Esophagus (tissue), 2 donors: ENCODE measurements around the gene CCNQ. TPM values are rescaled to one million over a fixed set of nuclear protein-coding genes. Genes with fewer than 3 reads are reported as not detected.

Experiments
- H3K27ac ChIP-seq, 2 donors: one replicate each; pipeline ENCODE4 v1.5.1; 2013; ENCODE audit warnings: low read depth in 2 of 2, mild to moderate bottlenecking in 2 of 2, inconsistent platforms in 1 of 2, low read length in 1 of 2, moderate library complexity in 1 of 2
- H3K27me3 ChIP-seq, 2 donors: one replicate each; pipeline ENCODE4 v1.6.1; 2013; ENCODE audit warnings: low read length in 2 of 2, control low read depth in 1 of 2, mild to moderate bottlenecking in 1 of 2; ENCODE audit not compliant: insufficient read depth in 2 of 2, control insufficient read depth in 1 of 2
- H3K36me3 ChIP-seq, 2 donors: one replicate each; pipeline ENCODE4 v1.6.1; 2013; ENCODE audit warnings: low read length in 1 of 2; ENCODE audit not compliant: control insufficient read depth in 2 of 2, insufficient read depth in 2 of 2
- H3K4me1 ChIP-seq, 2 donors: one replicate each; pipeline ENCODE4 v1.6.1; 2013; ENCODE audit warnings: low read length in 1 of 2; ENCODE audit not compliant: control insufficient read depth in 2 of 2, insufficient read depth in 2 of 2
- H3K4me3 ChIP-seq, 2 donors: one replicate each; pipeline ENCODE4 v1.5.1; 2013; ENCODE audit warnings: low read length in 2 of 2, mild to moderate bottlenecking in 2 of 2, low read depth in 1 of 2, moderate library complexity in 1 of 2
- H3K9me3 ChIP-seq, 2 donors: one replicate each; pipeline ENCODE4 v1.6.1; 2013; ENCODE audit warnings: mild to moderate bottlenecking in 2 of 2, low read depth in 1 of 2, low read length in 1 of 2, moderate library complexity in 1 of 2; ENCODE audit not compliant: control insufficient read depth in 2 of 2, insufficient read depth in 1 of 2
- WGBS, 2 donors: extraction: QIAGEN DNeasy Blood & Tissue Kit; methylation state at CpG; one replicate each; pipeline ENCODE4 v1.1.7; 2013; 5-methylcytosine and 5-hydroxymethylcytosine counted together
- polyA plus RNA-seq, 2 donors: library from polyadenylated mRNA; stranded (reverse); fragments of 200-250 nt; gene quantifications; one replicate each; pipeline ENCODE4 v1.2.3, GENCODE V29; 2013
- donor health status: healthy with polysubstance abuse.
- donor health status: Bipolar disorder and iron deficiency.

The CCNQ gene
- polyA plus RNA-seq, 2 donors, result 20.1 to 24.7 TPM

- 60 to 65% methylated on average over 17 of the region's 17 CpGs for WGBS, 2 donors
- Histone ChIP-seq H3K27me3 (no peaks in the 10 kb centered on the region), H3K36me3 (no peaks in the 10 kb centered on the region), H3K4me3 (no peak overlapping the region), H3K9me3 (peaks cover 0 to 3% of the 10 kb centered on the region in 2 donors), H3K4me1 (no peaks in the 10 kb centered on the region), H3K27ac (no peak overlapping the region)
Measured at GRCh38 chrX:153538424-153538823, 60.5 kb downstream of the CCNQ start.

Other genes with a start within 250 kb of the CCNQ start
- not detected for gene PNMA6E, start 197.8 kb downstream of the CCNQ start, polyA plus RNA-seq
- under 1 TPM; 0.04 to 0.05 TPM for gene ZFP92, start 187.7 kb downstream of the CCNQ start, polyA plus RNA-seq
- gene TREX2, start 153.1 kb downstream of the CCNQ start, polyA plus RNA-seq, result 1 to 10 TPM; 1.9 to 2.8 TPM
- 10 to 100 TPM; 14.7 to 27.1 TPM for gene HAUS7, start 128.6 kb downstream of the CCNQ start, polyA plus RNA-seq
- gene BGN, start 104.2 kb downstream of the CCNQ start, polyA plus RNA-seq, result 10 to 100 TPM; 11.6 to 13.4 TPM
- gene ATP2B3, start 81.5 kb downstream of the CCNQ start, polyA plus RNA-seq, result not detected
- gene DUSP9, start 48.1 kb upstream of the CCNQ start, polyA plus RNA-seq, result under 1 TPM; 0.18 to 0.46 TPM
- 1 to 10 TPM; 5.0 to 6.4 TPM for gene PNCK, start 74.7 kb upstream of the CCNQ start, polyA plus RNA-seq
- 10 to 100 TPM; 33.0 to 41.4 TPM for gene SLC6A8, start 88.8 kb upstream of the CCNQ start, polyA plus RNA-seq
- gene BCAP31, start 125.2 kb upstream of the CCNQ start, polyA plus RNA-seq, result 100 to 1,000 TPM in 1 of 2 donors, 10 to 100 TPM in 1; 98.8 to 185 TPM
- gene ABCD1, start 125.7 kb upstream of the CCNQ start, polyA plus RNA-seq, result 1 to 10 TPM; 1.8 to 2.9 TPM
- 10 to 100 TPM in 1 of 2 donors, 1 to 10 TPM in 1; 5.1 to 12.4 TPM for gene PLXNB3, start 165.1 kb upstream of the CCNQ start, polyA plus RNA-seq
- under 1 TPM; 0.15 to 0.35 TPM for gene SRPK3, start 181.9 kb upstream of the CCNQ start, polyA plus RNA-seq
- 10 to 100 TPM; 39.3 to 51.9 TPM for gene IDH3G, start 195.2 kb upstream of the CCNQ start, polyA plus RNA-seq
- 100 to 1,000 TPM; 308 to 359 TPM for gene SSR4, start 195.5 kb upstream of the CCNQ start, polyA plus RNA-seq
- 1 to 10 TPM; 2.3 to 4.0 TPM for gene PDZD4, start 231.4 kb upstream of the CCNQ start, polyA plus RNA-seq